GM19324 (cell line): ENCODE results near the gene AKAIN1.

ENCODE experiments used
- ATAC-seq: cut with Tn5 transposase; IDR thresholded peaks from one replicate; pipeline ENCODE4 v1.9.1; 2021; ENCODE audit warnings: mild to moderate bottlenecking, moderate library complexity; ENCODE audit not compliant: unreplicated experiment, low FRiP score

AKAIN1 gene

DNA sequence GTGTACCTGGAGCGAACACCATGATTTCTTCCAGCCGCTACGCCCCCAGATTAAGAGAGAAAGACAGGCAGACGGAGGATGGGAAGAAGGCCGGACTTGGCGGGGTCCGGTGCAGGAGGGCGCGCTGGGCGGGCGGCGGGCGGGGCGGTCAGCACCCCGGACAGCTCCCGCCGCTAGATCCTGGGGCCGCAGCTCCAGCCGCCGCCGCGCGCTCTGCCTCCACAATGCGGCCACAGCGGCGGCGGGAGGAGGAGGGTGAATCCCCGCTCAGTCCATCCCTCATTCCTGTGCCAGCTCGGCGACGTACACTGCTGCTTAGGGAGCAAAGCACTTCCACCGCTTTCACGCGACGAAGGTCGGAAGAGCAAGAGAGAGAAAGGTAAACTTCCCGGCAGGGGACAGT, at the start of gene AKAIN1:
Gene AKAIN1, minus strand, starts transcription at position 226 of the 403 bp plus-strand sequence. Its CDS starts 204 bp downstream, at position 22.
- no peak for ATAC-seq

DNA sequence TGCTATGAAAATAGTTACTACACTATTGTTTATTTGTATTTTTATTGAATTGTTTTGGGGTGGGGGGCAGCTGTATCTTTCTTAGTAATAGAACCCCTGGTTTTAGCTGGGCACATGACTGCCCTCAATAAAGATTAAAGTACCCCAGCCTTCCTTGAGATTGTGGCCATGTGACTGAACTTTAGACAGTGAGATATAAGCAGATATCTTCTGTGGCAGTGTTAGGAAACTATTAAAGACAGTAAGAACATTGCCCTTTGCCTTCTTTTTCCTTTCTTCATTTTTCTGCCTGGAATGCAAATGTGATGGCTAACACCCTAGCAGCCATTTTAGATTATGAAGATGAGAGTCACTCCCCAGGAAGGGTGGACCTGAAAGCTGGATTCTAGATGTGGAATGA, 47.9 kb upstream of the AKAIN1 start:
- ATAC-seq: no peak

- no peak for ATAC-seq
These were observed 42.4 kb upstream of the AKAIN1 start for GRCh38 chr18:5239447-5239846.

GRCh38 chr18:5238371-5238976, 41.4 kb upstream of the AKAIN1 start:
- ATAC-seq: peak; percentile 36

DNA sequence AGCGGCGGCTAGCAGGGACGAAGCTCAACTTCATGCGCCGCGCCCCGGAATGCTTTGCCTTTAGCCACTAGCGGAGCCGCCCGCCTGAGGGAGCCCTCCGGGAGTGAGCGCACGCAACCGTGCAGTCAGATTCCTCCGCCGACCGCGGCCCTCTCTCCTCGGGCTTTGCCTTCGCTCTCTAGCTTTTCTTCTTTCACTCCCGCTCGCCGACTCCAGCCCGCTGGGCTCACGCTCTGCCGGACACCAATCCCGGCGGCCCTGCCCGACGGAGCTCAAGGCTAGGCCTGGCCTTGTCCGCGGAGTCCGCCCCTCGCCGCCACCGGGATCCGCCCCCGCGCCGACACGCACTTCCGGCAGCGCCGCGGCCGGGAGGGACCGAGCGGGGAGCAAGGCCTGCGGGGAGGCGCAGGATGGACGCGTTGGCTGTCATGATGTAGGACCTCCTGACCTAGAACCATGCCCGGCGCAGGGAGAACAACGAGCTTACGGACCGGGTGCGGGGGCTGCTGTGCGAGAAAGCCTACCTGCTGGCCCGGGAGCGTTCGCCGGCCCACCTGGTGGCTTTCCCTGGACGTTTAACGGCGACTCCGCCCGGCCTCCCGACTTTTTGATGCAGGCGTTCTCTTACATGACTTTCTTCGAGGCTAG, 40.8 kb upstream of the AKAIN1 start:
- ATAC-seq: peak; percentile 96

GRCh38 chr18:5237083-5237722, 40.1 kb upstream of the AKAIN1 start:
- ATAC-seq: peak; percentile 44

DNA sequence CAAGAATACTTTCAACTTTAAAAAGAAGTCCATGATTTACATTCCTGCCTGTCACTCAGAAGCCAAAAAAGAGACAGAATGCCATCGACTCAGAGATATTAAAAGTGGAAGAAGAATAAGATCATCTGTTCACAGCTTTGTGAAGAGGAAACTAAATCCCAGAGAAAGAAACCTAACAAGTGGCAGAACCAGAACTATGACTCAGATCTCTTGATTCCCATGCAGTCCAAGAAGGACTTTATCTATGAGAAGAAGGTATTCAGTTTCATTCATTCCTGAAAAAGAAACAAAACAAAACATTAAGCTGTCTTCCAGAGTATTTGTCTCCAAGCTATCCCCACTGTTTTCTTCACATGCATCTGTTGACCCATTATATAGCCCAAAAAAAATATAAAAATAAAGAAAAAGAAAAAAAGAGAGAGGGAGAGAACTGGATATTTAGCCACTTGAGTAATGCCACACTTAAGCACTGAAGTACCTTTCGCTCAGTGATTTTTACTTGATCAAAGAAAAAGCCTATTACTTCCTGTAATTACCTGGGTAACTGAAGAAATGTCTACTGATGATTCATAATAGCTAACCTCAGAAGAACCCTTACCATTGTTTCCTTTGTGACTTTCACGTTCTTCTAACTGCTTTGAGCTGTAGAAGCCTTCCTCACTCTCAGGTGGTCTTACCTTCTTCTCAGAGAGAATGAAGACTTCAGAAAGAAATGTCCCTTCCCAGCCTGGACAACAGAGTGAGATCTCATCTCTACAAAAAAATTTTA, 17.7 kb upstream of the AKAIN1 start:
- ATAC-seq: no peak

GRCh38 chr18:5207471-5208150, 10.6 kb upstream of the AKAIN1 start:
- no peak for ATAC-seq

DNA sequence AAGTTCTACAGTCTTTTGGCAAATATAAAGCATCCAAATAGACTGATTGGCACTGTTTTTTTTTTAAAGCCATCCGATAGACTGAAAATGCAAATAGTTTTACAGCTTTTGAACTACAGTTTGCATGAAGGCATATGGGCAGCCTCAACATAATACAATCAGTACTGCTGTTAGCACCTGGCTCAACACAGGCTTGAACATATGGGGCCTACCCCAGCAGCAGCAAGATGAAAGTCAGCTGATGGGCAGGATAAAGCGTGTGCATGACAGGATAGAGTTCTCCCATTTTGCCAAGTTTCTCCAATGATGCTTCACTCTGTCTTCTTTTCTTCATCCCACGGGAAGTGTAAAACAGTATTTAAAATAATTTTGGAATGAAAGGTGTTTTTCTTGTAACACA, 1.3 kb upstream of the AKAIN1 start:
- ATAC-seq: no peak

GRCh38 chr18:5197461-5197860, 404 bp upstream of the AKAIN1 start:
- no peak for ATAC-seq

DNA sequence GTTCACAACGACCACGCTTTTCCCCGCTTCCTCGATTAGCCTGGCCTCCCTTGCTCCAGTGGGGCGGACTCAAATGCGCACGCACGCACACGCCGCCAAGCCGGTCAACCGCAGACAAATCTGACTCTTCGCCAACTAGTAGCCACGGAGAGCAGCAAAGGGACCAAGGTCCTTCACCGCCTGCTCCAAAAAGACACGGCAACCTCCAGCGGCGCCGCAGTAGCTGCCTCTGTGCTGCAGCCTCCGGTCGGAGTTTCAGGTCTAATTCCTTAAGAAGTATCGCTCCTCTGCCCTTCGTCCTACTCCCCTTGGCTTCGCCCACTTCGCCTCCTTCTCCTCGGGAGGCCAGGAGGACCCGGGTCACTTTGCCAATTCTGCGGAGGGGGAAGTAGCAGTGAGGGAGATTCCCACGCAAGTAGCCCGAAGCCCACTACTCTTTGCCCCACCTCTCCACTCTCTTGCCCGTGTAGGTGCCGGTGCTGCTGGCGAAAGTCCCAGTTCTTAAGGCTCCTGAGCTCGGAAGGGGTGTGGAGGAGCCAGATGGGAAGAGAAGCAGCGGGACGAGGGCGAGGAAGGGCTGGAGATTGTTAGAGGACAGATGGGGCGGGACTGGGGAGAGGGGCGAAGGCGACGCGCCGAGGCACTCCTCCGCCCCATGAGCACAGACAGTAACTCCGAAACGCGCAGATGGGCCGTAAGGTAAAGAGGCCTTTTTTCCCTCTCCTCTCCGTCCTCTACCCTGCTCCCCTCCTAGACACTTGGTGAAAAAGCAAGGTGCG, 615 bp downstream of the AKAIN1 start:
- ATAC-seq: no peak

DNA sequence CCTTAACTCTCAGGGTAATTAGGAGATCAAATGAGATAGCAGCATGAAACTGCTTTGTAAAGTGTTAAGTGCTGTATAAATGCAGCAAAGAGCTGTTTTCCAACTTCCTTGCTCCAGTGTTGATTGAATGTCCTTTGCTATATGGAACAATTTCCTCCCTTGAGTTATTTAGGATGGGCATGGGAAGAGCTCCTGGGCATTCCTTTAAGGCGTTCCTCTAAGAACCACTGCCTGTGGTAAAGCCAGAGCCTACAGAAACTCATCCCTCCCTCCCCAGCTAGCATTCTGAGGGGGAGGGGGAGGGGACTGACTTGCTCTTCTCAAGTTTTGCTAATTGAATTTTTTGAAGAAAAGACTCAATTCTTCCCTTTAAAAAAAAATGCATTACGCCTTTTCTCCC, 1.4 kb downstream of the AKAIN1 start:
- ATAC-seq: no peak

- ATAC-seq: no peak
These were observed 16.8 kb downstream of the AKAIN1 start for GRCh38 chr18:5180254-5180653.

GRCh38 chr18:5178519-5178918, 18.5 kb downstream of the AKAIN1 start:
- no peak for ATAC-seq

GRCh38 chr18:5175378-5175777, 21.7 kb downstream of the AKAIN1 start:
- peak; percentile 79 for ATAC-seq

DNA sequence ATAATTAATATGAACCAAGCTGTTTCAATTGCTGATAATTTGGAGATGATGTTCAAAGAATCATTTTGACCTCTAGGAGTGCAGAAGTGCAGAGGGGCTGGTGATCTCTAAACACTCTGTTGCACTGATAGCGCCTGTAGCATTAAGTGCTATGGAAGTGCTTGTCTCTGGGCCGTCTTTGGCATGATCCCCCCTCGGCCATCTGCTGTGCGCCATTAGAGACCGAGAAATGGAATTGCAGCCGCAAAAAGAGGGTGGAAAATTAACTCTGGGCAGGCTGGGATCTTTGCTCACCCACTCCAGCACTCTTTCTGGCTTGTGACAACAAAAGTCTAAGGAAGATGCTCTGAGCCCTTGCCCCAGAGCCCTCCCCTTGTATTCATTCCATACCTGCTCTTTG, 23.4 kb downstream of the AKAIN1 start:
- no peak for ATAC-seq

DNA sequence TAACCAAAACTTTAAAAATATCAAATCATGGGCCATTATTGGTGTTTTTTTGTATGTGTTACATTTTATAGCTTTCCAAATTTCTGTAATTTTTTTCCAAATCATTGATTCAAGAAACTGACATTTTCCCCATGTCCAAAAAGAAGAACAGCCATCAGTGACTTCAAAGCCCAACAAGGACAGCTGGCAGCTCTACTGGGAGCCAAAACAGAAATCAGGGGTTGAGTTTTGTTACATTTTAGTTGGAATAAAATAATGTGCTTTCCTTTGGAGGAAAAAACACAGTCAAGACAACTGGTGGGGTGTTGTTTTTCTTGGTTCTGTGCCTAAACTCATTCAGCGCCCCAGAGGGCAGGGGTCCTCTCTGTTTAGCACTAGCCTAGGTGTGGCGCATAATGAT, 23.8 kb downstream of the AKAIN1 start:
- no peak for ATAC-seq

GRCh38 chr18:5167831-5168230, 29.2 kb downstream of the AKAIN1 start:
- no peak for ATAC-seq

GRCh38 chr18:5166606-5167280, 30.3 kb downstream of the AKAIN1 start:
- no peak for ATAC-seq
